GM13977 (cell line): ENCODE measurements around the gene CENPB.

Experiments used
- DNase-seq: peaks from one replicate; pipeline ENCODE4 v3.0.0; 2012; ENCODE audit warnings: low spot score
- CTCF ChIP-seq: IDR thresholded peaks from 2 replicates; pipeline ENCODE4 v1.5.1; 2012; ENCODE audit warnings: mild to moderate bottlenecking, control low read depth; ENCODE audit not compliant: insufficient read depth; ENCODE audit errors: extremely low read depth, missing control alignments
- in situ Hi-C: fragments of 300-500 bp; cut with MboI; formaldehyde crosslinking; loops from one replicate; pipeline ENCODE4 v1.12.0; 2022; ENCODE audit warnings: low sequenced_read_pairs, low pct_unique_long_range_greater_than_20kb, mixed read lengths, inconsistent platforms; ENCODE audit not compliant: unreplicated experiment

The CENPB gene

DNA sequence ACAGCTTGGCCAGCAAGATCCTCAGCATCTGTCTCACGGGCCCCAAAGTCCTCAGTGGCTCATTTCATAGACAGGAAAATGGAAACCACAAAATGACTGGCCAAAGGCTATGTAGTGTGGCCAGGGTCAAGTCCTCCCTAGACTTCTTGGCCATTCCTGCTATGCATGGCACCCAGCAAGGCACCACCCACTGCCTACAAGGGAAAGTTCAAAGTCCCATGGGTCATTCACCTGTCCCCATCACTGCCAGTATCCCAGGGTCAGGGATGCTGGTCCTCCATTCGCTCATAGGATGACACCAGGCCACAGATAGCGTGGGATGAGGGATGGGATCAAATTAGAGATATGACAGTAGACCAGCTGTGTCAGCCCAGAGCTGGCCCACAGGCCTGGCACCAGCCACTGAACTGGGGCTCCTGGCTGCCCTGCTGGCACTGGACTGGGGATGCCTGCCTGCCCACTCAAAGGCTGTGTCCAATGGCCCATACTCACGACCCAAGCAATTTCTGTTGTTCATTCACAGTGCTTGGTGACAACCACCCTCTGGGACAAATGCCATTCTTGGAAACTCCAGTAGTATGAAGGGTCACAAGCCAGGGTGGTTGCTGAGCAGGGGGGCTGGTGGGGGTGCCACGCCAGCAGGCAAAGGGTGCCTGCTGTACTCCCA lies 30.6 kb downstream of the CENPB start:
- in situ Hi-C loops: no loop called here
- TF ChIP-seq CTCF: no peak
- no peak for DNase-seq

DNA sequence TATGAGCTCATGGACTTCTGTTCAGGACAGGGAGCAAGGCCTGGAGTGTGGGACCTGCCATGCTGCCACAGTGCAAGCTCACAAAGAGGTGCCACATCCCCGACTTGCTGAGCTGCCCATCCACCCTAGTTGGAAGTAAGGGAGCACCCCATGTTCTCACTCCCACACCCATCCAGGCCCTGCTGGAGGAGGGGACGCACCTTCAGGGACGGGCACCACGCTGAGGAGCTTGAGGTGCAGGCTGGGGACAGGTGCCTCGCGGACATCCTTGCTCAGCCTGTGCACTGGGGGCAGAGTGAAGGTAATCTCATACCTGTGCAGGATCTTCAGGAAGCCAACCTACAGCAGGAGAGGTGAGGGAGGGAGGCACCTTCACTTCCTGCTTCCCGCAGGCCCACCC lies 31.3 kb downstream of the CENPB start:
- in situ Hi-C loops: no loop called here

GRCh38 chr20:3754276-3754630 lies 32.3 kb downstream of the CENPB start:
- in situ Hi-C loops: no loop called here
- TF ChIP-seq CTCF: no peak
- DNase-seq: no peak

More for the DNA sequence above, 31.3 kb downstream of the CENPB start:
- no peak for DNase-seq
- TF ChIP-seq CTCF: no peak

DNA sequence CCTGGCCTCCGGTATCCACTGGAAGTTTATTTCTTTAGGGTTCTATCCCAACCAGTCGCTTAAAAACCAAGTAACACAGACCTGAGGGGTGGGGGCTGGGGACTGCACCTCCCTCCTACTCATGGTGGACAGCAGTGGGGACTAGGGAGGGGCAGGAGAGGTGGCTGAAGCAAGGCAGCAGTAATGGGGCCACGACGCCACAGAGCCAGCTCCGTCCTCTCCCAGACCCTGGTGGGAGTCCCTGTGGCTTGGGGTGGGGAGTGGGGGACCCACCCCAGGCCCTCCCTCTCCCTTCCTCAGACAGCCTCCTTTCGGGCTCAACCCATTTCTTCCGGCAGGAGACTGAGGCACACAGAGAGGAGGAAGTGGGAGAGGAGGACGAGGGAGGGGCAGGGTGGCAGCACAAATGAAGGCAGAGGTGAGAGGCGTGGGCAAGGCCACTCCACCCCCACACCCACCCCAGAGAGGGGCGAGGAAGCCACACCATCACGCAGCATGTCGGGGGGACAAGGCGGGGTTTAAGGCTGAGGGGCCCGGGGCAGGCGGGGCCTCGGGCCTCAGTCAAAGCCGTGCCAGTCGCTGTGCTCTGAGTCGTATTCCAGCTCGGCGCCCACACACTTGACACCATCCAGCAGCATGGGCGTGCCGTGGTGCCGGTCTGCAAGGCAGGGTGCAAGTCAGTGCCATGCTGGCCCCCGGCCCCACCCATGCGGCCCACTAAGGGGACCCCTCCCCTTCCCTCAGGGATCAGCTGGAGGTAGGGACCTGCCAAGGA lies 32.9 kb downstream of the CENPB start:
- TF ChIP-seq CTCF: no peak
- no peak for DNase-seq
- in situ Hi-C loops: no loop called here

DNA sequence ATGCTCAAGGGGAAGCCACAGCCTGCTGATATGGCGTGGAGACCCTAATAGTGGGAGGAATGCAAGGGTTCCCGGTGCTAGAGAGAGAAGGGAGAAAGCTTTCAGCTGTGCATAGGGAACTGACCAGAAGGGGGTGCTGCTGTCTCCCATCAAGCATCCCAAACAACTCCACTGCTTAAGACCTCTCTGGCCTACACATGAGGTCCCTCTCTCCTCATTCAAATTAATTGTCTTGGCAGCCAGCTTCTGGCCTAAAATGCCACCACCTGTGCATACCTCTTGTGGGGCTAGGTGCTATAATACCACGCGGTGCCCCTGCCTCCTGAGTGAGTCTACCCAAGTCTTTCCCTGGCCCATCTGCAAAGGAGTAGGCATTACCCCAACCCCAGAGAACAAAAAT lies 33.4 kb downstream of the CENPB start:
- peak; percentile 77 for TF ChIP-seq CTCF
- in situ Hi-C loops: no loop called here

DNA sequence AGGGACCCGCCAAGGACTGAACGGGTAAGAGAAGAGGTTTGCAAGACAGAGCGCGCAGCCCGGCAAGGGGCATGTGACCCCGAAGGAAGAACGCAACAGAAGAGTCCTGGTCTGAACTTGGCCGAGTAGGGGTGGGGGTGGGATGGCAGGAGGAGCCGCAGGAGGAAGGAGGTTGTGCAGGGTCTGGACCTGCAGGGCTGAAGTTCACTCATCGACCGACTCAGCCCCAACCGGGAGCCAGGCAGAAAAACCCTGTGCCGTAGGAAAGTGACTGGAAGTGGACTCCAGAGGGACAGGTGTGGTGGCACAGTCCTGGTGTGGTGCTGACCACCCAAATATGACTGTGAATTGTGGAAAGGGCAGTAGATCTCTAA lies 34.2 kb downstream of the CENPB start:
- TF ChIP-seq CTCF: no peak
- in situ Hi-C loops: no loop called here
- no peak for DNase-seq

More for the DNA sequence above, 33.4 kb downstream of the CENPB start:
- DNase-seq: peak; percentile 89
